Astrocyte (in vitro differentiated cells and primary cell): ENCODE results near the gene CYP4A22. TPM values are rescaled to one million over a fixed set of nuclear protein-coding genes. Genes with fewer than 3 reads are reported as not detected.

Experiments
- DNase-seq: peaks from one replicate; pipeline ENCODE4 v3.0.0-alpha.2; 2010; ENCODE audit warnings: low read depth
- FAIRE-seq: peaks from 2 replicates; lab custom pipeline; 2011; peaks lifted over from hg19 to GRCh38; lab: Jason Lieb, UNC
- H2AFZ ChIP-seq: 2 replicates; pipeline ENCODE4 v1.6.0; 2012; ENCODE audit warnings: low read depth, low read length, inconsistent platforms
- H3K27ac ChIP-seq: 2 replicates; pipeline ENCODE4 v1.5.1; 2011; ENCODE audit warnings: low read depth, low read length, inconsistent platforms
- H3K27me3 ChIP-seq: 2 replicates; pipeline ENCODE4 v1.6.0; 2011; ENCODE audit warnings: low read length, inconsistent platforms; ENCODE audit not compliant: insufficient read depth
- H3K36me3 ChIP-seq: 2 replicates; pipeline ENCODE4 v1.5.1; 2011; ENCODE audit warnings: low read length, inconsistent platforms; ENCODE audit not compliant: insufficient read depth
- H3K4me1 ChIP-seq: 2 replicates; pipeline ENCODE4 v1.5.1; 2011; ENCODE audit warnings: low read length, inconsistent platforms; ENCODE audit not compliant: insufficient read depth
- H3K4me2 ChIP-seq: 2 replicates; pipeline ENCODE4 v1.6.0; 2012; ENCODE audit warnings: low read length, inconsistent platforms
- H3K4me3 ChIP-seq: 2 replicates; pipeline ENCODE4 v1.5.1; 2011; ENCODE audit warnings: low read depth, mild to moderate bottlenecking, low read length, inconsistent platforms; ENCODE audit not compliant: insufficient read depth
- H3K79me2 ChIP-seq: 2 replicates; pipeline ENCODE4 v1.6.0; 2012; ENCODE audit warnings: mild to moderate bottlenecking, low read length, inconsistent platforms; ENCODE audit not compliant: insufficient read depth
- H3K9ac ChIP-seq: 2 replicates; pipeline ENCODE4 v1.6.0; 2012; ENCODE audit warnings: mild to moderate bottlenecking, low read length, inconsistent platforms
- H3K9me3 ChIP-seq: 2 replicates; pipeline ENCODE4 v1.5.1; 2012; ENCODE audit warnings: low read depth, mild to moderate bottlenecking, low read length, inconsistent platforms; ENCODE audit not compliant: insufficient read depth
- H4K20me1 ChIP-seq: 2 replicates; pipeline ENCODE4 v1.6.0; 2012; ENCODE audit warnings: low read length, inconsistent platforms; ENCODE audit not compliant: insufficient read depth
- H3K27ac Mint-ChIP-seq: one replicate; pipeline ENCODE4 v1.8.0; 2021; ENCODE audit warnings: mild to moderate bottlenecking, mixed read lengths; ENCODE audit not compliant: unreplicated experiment
- H3K27me3 Mint-ChIP-seq: one replicate; pipeline ENCODE4 v1.8.0; 2021; ENCODE audit warnings: low read depth, mixed read lengths; ENCODE audit not compliant: unreplicated experiment
- H3K36me3 Mint-ChIP-seq: one replicate; pipeline ENCODE4 v1.8.0; 2021; ENCODE audit warnings: low read depth, mixed read lengths; ENCODE audit not compliant: unreplicated experiment
- H3K4me1 Mint-ChIP-seq: one replicate; pipeline ENCODE4 v1.8.0; 2021; ENCODE audit warnings: low read depth, mixed read lengths; ENCODE audit not compliant: unreplicated experiment
- H3K4me3 Mint-ChIP-seq: one replicate; pipeline ENCODE4 v1.8.0; 2021; ENCODE audit warnings: mild to moderate bottlenecking, moderate library complexity, mixed read lengths; ENCODE audit not compliant: unreplicated experiment
- H3K9me3 Mint-ChIP-seq: one replicate; pipeline ENCODE4 v1.8.0; 2021; ENCODE audit warnings: mild to moderate bottlenecking, mixed read lengths; ENCODE audit not compliant: unreplicated experiment
- CTCF ChIP-seq: IDR thresholded peaks from 2 replicates; pipeline ENCODE4 v1.5.1; 2011; ENCODE audit warnings: low read depth, mild to moderate bottlenecking, inconsistent platforms, low read length, moderate library complexity; ENCODE audit not compliant: insufficient read depth
- EZH2 ChIP-seq: IDR thresholded peaks from 2 replicates; pipeline ENCODE4 v1.6.1; 2012; ENCODE audit warnings: mild to moderate bottlenecking, low read length, inconsistent platforms; ENCODE audit not compliant: insufficient read depth
- total RNA-seq: library from RNA; stranded (reverse); gene quantifications from 2 replicates; pipeline ENCODE4 v1.2.1, GENCODE V29; 2021

The CYP4A22 gene
- total RNA-seq, 1 donor from 2014 or later = not detected

- no peak overlapping the region for H3K4me2 ChIP-seq
- FAIRE-seq (no peak), DNase-seq (no peak)
- Mint-ChIP-seq H3K9me3 (peaks cover 6% of the 10 kb centered on the region), H3K4me1 (no peaks in the 10 kb centered on the region), H3K36me3 (no peaks in the 10 kb centered on the region), H3K4me3 (no peak overlapping the region), H3K27me3 (peaks cover 2% of the 10 kb centered on the region), H3K27ac (no peak overlapping the region)
- no peaks in the 10 kb centered on the region for H4K20me1 ChIP-seq
- H3K36me3 ChIP-seq = no peaks in the 10 kb centered on the region
- no peak overlapping the region for H3K9ac ChIP-seq
- TF ChIP-seq CTCF = no peak
- TF ChIP-seq EZH2 = no peak
- H3K27ac ChIP-seq = no peak overlapping the region
- no peak overlapping the region for H2AFZ ChIP-seq
- no peaks in the 10 kb centered on the region for H3K79me2 ChIP-seq
- H3K4me1 ChIP-seq = no peaks in the 10 kb centered on the region
- no peak overlapping the region for H3K4me3 ChIP-seq
- no peaks in the 10 kb centered on the region for H3K27me3 ChIP-seq
- H3K9me3 ChIP-seq = no peaks in the 10 kb centered on the region
These were observed 23.5 kb downstream of the CYP4A22 start for GRCh38 chr1:47160716-47161115.

GRCh38 chr1:47161298-47162040 lies 24.2 kb downstream of the CYP4A22 start:
- no peak overlapping the region for H3K4me3 ChIP-seq
- Mint-ChIP-seq H3K4me3 (no peak overlapping the region), H3K9me3 (peaks cover 6% of the 10 kb centered on the region), H3K4me1 (no peaks in the 10 kb centered on the region), H3K36me3 (no peaks in the 10 kb centered on the region), H3K27ac (no peak overlapping the region), H3K27me3 (no peaks in the 10 kb centered on the region)
- no peaks in the 10 kb centered on the region for H4K20me1 ChIP-seq
- no peak overlapping the region for H3K9ac ChIP-seq
- TF ChIP-seq CTCF (no peak), EZH2 (no peak)
- no peak for FAIRE-seq
- H3K27ac ChIP-seq = no peak overlapping the region
- H3K4me2 ChIP-seq = no peak overlapping the region
- no peak overlapping the region for H2AFZ ChIP-seq
- no peaks in the 10 kb centered on the region for H3K79me2 ChIP-seq
- no peaks in the 10 kb centered on the region for H3K4me1 ChIP-seq
- H3K36me3 ChIP-seq = no peaks in the 10 kb centered on the region
- DNase-seq = no peak
- H3K9me3 ChIP-seq = no peaks in the 10 kb centered on the region
- no peaks in the 10 kb centered on the region for H3K27me3 ChIP-seq

DNA sequence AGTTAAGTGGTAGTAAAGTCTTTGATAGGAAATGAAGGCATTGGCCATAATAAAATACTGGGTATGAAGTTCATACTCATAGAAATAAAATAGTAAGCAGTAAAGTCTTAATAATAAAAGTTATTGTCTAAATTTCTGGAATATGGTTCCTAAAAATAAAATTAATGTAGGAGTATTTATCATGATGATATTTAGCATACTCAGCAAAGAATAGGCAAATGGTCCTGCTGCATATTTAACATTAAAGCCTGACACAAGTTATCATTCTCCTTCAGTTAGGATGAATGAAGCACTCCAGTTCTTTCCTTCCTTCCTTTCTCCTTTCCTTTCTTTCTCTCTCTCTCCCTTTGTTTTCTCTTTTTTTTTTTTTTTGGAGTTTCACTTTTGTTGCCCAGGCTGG lies 27.3 kb downstream of the CYP4A22 start:
- no peak overlapping the region for H3K27ac Mint-ChIP-seq
- H2AFZ ChIP-seq = no peak overlapping the region
- peaks cover 6% of the 10 kb centered on the region for H3K9me3 Mint-ChIP-seq
- H3K4me1 Mint-ChIP-seq = no peaks in the 10 kb centered on the region
- H3K4me1 ChIP-seq = no peaks in the 10 kb centered on the region
- H3K4me3 ChIP-seq = no peak overlapping the region
- no peak overlapping the region for H3K4me3 Mint-ChIP-seq
- H3K27ac ChIP-seq = no peak overlapping the region
- H3K4me2 ChIP-seq = no peak overlapping the region
- peaks cover 8% of the 10 kb centered on the region for H3K27me3 Mint-ChIP-seq
- H3K36me3 ChIP-seq = no peaks in the 10 kb centered on the region
- no peaks in the 10 kb centered on the region for H4K20me1 ChIP-seq
- H3K79me2 ChIP-seq = no peaks in the 10 kb centered on the region
- H3K36me3 Mint-ChIP-seq = no peaks in the 10 kb centered on the region
- H3K9ac ChIP-seq = no peak overlapping the region
- DNase-seq (no peak), FAIRE-seq (no peak)
- TF ChIP-seq EZH2 = no peak
- no peak for TF ChIP-seq CTCF
- no peaks in the 10 kb centered on the region for H3K9me3 ChIP-seq
- H3K27me3 ChIP-seq = no peaks in the 10 kb centered on the region
